ENCODE measurements around the gene ITGA11.

The ITGA11 gene

DNA sequence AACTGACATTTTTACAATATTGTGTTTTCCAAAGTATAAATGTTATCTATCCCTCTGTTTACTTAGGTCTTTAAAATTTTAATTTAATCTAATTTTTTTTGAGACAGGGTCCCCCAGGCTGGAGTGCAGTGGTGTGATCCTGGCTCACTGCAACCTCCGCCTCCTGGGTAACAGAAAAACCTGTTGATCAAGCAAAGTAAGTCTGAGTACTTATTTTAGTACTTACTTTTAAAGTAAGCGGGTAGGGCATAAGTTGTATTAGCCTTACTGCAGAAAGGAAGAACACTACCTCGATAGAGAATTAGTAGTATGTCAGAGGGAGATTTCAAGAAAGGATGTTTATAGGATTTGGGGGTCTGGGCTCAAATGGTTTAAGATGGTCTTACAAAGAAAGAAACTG, 166.3 kb downstream of the ITGA11 start:
- DNase-seq (ENCODE audit: low read depth, low spot score), result no peak

DNA sequence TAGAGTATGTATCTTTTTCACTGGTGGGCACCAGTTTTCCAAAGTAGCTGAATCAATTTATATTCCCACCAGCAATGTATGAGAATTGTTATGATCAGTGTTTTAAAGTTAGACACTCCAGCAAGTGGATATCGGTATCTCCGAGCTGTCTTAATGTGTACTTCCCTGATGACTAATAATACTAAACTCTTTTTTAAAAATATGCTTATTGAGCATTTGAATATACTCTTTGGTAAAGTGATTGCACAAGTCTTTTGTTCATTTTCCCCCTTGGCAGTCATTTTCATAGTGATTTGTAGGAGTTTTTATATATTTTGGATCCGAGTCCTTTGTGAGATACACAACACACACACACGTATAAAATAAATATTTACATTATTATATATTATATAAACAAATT, 166.9 kb downstream of the ITGA11 start:
- DNase-seq (ENCODE audit: low read depth, low spot score), result no peak

- DNase-seq (ENCODE audit: low read depth, low spot score), result no peak
These were observed 167.7 kb downstream of the ITGA11 start for GRCh38 chr15:68264282-68264681.

DNA sequence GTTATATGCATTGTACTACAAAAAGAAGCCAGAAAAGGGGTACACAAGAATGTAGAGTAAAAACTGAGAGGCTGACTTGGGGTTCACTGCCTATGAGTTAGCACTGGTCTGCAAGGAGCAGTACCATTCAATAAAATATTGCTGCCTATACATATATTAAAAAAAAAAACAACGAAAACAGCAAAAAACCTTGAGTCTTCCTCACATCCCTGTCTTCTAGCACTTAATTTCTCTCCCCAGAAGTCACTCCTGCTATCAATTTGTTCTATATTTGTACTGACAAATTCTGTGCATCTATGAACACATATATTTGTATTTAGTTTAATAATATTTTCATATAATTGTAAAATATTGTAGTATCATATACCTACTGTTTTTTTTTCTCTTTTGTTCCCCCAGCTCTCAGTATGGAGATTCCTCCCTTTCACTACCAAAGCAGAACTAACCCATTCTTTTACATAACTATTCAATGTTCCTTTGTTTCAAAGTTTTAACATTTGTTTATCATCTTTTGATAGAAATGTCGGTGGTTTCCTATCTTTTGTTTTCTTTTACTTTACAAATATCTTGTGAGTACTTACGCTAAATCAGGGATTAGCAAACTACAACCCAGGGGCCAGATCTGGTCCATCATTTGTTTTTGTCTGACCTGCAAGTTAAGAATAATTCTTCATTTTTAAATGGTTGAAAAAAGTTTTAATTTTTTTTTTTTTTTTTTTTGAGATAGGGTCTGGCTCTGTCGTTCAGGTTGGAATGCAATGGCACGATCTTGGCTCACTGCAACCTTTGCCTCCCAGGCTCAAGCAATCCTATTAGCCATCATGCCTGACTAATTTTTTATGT, 169.2 kb downstream of the ITGA11 start:
- DNase-seq (ENCODE audit: low read depth, low spot score), result no peak

DNA sequence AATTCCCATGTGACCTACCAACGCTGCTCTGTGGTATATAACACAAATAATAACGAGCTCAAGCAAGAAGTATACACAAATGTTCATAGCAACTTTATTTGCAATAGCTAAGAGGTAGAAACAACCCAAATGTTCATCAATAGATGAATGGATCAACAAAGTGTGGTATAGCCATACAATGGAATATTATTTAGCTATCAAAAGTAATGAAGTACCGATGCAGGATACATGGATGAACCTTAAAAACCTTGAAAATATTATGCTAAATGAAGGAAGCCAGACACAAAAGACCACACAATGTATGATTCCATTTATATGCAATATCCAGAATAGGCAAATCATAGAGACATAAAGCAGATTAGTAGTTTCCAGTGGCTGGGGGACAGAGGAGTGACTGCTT, 170.0 kb downstream of the ITGA11 start:
- DNase-seq (ENCODE audit: low read depth, low spot score), result no peak

DNA sequence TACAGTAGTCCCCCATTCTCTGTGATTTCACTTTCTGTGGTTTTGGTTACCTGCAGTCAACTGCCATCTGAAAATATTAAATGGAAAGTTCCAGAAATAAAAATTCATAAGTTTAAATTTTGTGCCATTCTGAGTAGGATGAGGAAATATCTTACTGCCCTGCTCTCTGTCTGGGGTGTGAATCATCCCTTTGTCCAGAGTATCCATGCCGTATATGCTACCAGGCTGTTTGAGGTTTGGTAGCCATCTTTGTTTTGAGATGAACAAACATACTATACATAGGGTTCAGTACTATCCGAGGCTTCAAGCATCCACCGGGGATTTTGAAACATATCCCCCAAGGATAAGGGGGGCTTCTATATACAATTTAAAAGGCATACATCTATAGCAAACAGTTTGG, 170.7 kb downstream of the ITGA11 start:
- DNase-seq (ENCODE audit: low read depth, low spot score), result no peak

DNA sequence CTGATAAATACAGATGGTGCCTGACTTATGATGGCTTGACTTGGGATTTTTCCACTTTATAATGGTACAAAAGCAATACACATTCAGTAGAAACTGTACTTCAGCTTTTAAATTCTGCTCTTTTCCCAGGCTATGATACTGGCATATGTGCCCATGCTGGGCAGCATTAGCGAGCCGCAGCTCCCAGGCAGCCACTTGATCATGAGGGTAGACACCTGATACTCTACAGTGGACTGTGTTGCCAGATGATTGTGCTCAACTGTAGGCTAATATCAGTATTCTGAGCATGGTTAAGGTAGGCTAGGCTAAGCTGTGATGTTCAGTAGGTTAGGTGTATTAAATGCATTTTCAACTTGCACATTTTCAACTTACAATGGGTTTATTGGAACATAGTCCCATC, 172.1 kb downstream of the ITGA11 start:
- DNase-seq (ENCODE audit: low read depth, low spot score), result no peak

- DNase-seq (ENCODE audit: low read depth, low spot score), result no peak
These were observed 173.3 kb downstream of the ITGA11 start for GRCh38 chr15:68258692-68259091.

GRCh38 chr15:68256675-68257450, 175.1 kb downstream of the ITGA11 start:
- no peak for DNase-seq (ENCODE audit: low read depth, low spot score)

DNA sequence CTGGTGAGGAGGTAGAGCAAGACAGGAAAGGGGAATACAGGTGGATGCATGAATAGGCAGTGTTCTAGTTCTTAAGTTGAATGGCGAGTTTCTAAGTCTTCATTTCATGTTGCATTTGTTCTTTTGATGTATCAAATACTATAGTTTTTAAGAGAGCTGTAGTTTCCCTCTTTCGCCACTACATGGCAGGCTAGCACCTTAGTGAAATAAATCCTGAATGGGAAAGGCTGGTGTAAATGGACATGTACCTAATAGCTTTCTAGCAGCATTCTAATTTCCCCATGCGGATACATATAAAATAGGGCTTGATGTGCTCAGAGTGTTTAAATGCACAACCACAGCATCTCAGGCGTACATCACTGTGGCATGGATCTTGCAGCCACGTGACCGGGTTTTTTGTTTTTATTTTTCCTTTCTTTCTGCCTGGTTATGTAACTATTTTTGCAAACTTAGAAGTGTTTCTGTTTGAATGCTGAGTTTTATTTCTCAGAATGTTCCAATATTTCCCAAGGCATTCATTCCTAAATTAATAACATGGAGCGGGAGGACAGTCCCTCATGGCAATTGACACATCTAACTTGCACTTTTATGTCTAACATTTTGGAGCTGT, 178.9 kb downstream of the ITGA11 start:
- DNase-seq (ENCODE audit: low read depth, low spot score), result peak; percentile 18

DNA sequence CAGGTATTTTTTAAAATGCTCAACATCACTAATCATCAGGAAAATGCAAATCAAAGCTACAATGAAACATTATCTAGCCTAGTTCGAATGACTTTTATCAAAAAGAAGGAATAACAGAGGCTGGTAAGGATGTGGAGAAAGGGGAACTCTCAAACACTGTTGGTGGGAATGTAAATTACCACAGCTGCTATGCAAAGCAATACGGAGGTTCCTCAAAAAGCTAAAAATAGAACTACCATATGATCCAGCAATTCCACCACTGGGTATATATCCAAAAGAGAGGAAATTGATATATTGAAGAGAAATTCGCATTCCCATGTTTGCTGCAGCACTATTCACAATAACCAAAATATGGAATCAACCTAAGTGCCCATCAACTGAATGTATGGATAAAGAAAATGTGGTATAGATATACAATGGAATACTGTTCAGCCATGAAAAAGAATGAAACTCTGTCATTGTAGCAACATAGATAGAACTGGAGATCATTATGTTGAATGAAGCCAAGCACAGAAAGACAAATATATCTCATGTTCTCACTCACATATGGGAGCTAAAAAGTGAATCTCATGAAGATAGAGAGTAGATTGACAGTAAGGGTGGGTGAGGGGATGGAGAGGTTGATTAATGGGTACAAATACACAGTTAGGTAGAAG, 182.8 kb downstream of the ITGA11 start:
- no peak for DNase-seq (ENCODE audit: low read depth, low spot score)
